ENCODE measurements around the gene PDE6G. TPM values are rescaled to one million over a fixed set of nuclear protein-coding genes. Genes with fewer than 3 reads are reported as not detected.
"Not testable (repeated sequence)": the region's sequence is repeated elsewhere in the genome, so short reads cannot be mapped to it uniquely, and the experiment has no call there.

Gene PDE6G
- total RNA-seq, 1 donor from 2014 or later = 0.83 TPM

DNA sequence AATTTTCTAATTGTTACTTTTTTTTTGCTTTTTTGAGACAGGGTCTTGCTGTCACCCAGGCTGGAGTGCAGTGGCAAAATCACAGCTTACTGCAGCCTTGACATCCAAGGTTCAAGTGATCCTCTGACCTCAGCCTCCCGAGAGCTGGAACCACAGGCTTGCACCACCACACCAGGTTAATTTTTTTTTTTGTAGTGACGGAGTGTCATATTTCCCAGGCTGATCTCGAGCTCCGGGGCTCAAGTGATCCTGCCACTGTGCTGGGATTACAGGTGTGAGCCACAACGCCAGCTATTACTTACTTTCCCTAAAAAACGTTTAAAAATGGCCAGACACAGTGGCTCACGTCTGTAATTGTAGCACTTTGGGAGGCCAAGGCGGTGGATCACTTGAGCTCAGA, 26.1 kb downstream of the PDE6G start:
- H3K4me1 Mint-ChIP-seq (ENCODE audit: unreplicated experiment) = peaks cover 8% of the 10 kb centered on the region
- no peak overlapping the region for H3K27ac Mint-ChIP-seq (ENCODE audit: unreplicated experiment)
- TF ChIP-seq, protein P1, sequence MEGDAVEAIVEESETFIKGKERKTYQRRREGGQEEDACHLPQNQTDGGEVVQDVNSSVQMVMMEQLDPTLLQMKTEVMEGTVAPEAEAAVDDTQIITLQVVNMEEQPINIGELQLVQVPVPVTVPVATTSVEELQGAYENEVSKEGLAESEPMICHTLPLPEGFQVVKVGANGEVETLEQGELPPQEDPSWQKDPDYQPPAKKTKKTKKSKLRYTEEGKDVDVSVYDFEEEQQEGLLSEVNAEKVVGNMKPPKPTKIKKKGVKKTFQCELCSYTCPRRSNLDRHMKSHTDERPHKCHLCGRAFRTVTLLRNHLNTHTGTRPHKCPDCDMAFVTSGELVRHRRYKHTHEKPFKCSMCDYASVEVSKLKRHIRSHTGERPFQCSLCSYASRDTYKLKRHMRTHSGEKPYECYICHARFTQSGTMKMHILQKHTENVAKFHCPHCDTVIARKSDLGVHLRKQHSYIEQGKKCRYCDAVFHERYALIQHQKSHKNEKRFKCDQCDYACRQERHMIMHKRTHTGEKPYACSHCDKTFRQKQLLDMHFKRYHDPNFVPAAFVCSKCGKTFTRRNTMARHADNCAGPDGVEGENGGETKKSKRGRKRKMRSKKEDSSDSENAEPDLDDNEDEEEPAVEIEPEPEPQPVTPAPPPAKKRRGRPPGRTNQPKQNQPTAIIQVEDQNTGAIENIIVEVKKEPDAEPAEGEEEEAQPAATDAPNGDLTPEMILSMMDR (IDR thresholded peaks at IDR 0.05) = no peak
- no peaks in the 10 kb centered on the region for H3K27me3 Mint-ChIP-seq (ENCODE audit: unreplicated experiment)
- no peak for DNase-seq (ENCODE audit: extremely low spot score, unreplicated experiment)
- no peak overlapping the region for H3K4me3 Mint-ChIP-seq (ENCODE audit: unreplicated experiment)
- peaks cover 33% of the 10 kb centered on the region for H3K36me3 Mint-ChIP-seq (ENCODE audit: unreplicated experiment)
- H3K9me3 Mint-ChIP-seq (ENCODE audit: unreplicated experiment) = no peaks in the 10 kb centered on the region

DNA sequence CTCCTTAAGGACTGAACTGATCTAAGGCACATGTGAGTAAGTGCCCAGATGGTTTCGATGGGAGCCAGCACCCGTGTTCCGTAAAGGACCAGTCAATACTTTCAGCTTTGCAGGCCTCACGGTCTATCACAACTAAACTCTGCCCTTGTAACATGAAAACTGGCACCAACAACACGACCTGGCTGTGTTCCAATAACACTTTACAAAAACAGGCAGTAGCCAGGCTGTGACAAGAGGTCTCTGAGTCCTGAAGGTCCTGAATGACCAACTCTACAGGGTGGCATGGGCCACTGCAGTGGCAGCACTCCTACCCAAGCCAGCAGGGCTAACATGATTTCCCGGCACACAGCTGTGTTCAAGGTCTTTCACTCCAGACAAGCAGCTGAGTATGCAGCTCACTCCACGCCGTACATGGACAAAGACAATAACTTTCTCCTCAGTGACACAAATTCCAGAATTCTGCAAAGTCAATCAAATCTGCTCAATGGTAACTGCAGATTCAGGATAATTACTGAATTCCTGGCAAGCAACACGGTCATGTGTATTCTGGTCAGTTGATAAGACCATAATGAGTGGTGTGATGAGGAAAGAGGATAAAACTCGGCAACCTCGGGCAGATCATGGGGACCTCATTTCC, 34.7 kb downstream of the PDE6G start:
- TF ChIP-seq, protein P1 (IDR thresholded peaks at IDR 0.05) = no peak
- H3K36me3 Mint-ChIP-seq (ENCODE audit: unreplicated experiment) = peaks cover 53% of the 10 kb centered on the region
- H3K27ac Mint-ChIP-seq (ENCODE audit: unreplicated experiment) = no peak overlapping the region
- H3K4me1 Mint-ChIP-seq (ENCODE audit: unreplicated experiment) = no peaks in the 10 kb centered on the region
- no peaks in the 10 kb centered on the region for H3K27me3 Mint-ChIP-seq (ENCODE audit: unreplicated experiment)
- H3K9me3 Mint-ChIP-seq (ENCODE audit: unreplicated experiment) = no peaks in the 10 kb centered on the region
- DNase-seq (ENCODE audit: extremely low spot score, unreplicated experiment) = no peak
- H3K4me3 Mint-ChIP-seq (ENCODE audit: unreplicated experiment) = no peak overlapping the region

DNA sequence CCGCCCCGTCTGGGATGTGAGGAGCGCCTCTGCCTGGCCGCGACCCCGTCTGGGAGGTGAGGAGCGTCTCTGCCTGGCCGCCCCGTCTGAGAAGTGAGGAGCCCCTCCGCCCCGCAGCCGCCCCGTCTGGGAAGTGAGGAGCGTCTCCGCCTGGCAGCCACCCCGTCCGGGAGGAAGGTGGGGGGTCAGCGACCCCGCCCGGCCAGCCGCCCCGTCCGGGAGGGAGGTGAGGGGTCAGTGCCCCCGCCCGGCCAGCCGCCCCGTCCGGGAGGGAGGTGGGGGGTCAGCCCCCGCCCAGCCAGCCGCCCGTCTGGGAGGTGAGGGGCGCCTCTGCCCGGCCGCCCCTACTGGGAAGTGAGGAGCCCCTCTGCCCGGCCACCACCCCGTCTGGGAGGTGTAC, 38.0 kb downstream of the PDE6G start:
- H3K9me3 Mint-ChIP-seq (ENCODE audit: unreplicated experiment); H3K27me3 Mint-ChIP-seq (ENCODE audit: unreplicated experiment); H3K4me3 Mint-ChIP-seq (ENCODE audit: unreplicated experiment); DNase-seq (ENCODE audit: extremely low spot score, unreplicated experiment); H3K27ac Mint-ChIP-seq (ENCODE audit: unreplicated experiment): not testable (repeated sequence)
- Mint-ChIP-seq H3K4me1 (ENCODE audit: unreplicated experiment) (peaks cover 12% of the 10 kb centered on the region), H3K36me3 (ENCODE audit: unreplicated experiment) (peaks cover 40% of the 10 kb centered on the region)

DNA sequence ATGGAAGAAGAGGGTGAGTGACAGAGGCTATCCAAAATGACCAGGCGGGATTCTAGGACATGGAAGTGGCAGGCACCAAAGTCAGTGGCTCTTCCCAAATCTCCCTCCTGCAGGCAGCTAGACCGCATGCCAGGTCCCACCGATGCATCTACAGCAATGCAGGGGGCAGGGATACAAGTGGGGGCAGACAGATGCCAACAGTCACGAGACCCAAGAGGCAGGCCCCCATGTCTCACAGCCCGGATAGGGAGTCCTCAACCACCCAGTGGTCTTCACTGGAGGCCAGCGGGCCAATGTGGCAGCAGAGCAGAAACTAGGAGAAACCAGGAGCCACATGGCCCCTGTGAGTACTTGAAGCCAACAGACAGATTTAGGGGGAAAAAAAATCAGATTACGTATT, 39.5 kb downstream of the PDE6G start:
- Mint-ChIP-seq H3K4me1 (ENCODE audit: unreplicated experiment) (peaks cover 12% of the 10 kb centered on the region), H3K27ac (ENCODE audit: unreplicated experiment) (no peak overlapping the region), H3K4me3 (ENCODE audit: unreplicated experiment) (no peak overlapping the region), H3K36me3 (ENCODE audit: unreplicated experiment) (peaks cover 49% of the 10 kb centered on the region), H3K27me3 (ENCODE audit: unreplicated experiment) (no peaks in the 10 kb centered on the region), H3K9me3 (ENCODE audit: unreplicated experiment) (no peaks in the 10 kb centered on the region)
- DNase-seq (ENCODE audit: extremely low spot score, unreplicated experiment) = no peak
- TF ChIP-seq, protein P1 (IDR thresholded peaks at IDR 0.05) = no peak

DNA sequence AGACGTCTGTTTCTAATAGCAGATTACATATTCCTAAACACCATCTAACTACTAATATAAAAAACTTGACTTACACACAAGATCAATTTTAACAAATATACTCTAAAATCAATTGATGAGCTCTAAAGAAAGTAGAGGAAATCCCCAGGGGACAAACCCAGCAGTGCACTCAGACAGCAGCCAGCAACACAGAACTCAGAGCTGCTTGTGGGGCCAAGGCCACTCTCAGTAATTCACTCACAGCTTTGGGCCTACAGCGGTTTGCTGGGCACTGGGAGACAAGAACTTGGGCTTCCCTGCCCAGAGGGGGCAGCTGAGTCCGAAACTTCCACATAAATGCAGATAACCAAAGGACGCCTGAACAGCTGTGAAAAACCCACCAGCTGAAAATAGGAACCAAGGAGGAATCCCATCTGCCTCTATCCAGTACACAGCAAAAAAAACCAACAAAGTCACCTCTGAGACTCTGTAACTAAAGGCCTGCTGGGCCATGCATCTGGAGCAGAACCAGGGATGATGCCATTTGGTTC, 40.9 kb downstream of the PDE6G start:
- no peaks in the 10 kb centered on the region for H3K9me3 Mint-ChIP-seq (ENCODE audit: unreplicated experiment)
- H3K4me3 Mint-ChIP-seq (ENCODE audit: unreplicated experiment) = no peak overlapping the region
- no peak for DNase-seq (ENCODE audit: extremely low spot score, unreplicated experiment)
- no peaks in the 10 kb centered on the region for H3K27me3 Mint-ChIP-seq (ENCODE audit: unreplicated experiment)
- H3K27ac Mint-ChIP-seq (ENCODE audit: unreplicated experiment) = no peak overlapping the region
- peaks cover 12% of the 10 kb centered on the region for H3K4me1 Mint-ChIP-seq (ENCODE audit: unreplicated experiment)
- H3K36me3 Mint-ChIP-seq (ENCODE audit: unreplicated experiment) = peaks cover 36% of the 10 kb centered on the region
- TF ChIP-seq, protein P1 (IDR thresholded peaks at IDR 0.05) = no peak
